HCT116 (cell line): ENCODE measurements around the gene ZNF792. TPM values are rescaled to one million over a fixed set of nuclear protein-coding genes. Genes with fewer than 3 reads are reported as not detected.
A peak's percentile ranks its signal among the peaks of the same experiment; 100 is the strongest.

Source experiments
- ATAC-seq: fragments of 200-7000 bp; cut with Tn5 transposase; 2 replicates; pipeline ENCODE4 v1.9.1; 2020; ENCODE audit warnings: mild to moderate bottlenecking, moderate library complexity
- BruUV-seq: library from RNA; stranded (reverse); fragments of 400-500 nt; replicated peaks from 2 replicates; lab custom pipeline; 2021; lab: Mats Ljungman, UMichigan
- CTCF ChIA-PET: fragments of 300-600 bp; sonication (Branson Sonifier 250); formaldehyde crosslinking; loops from one replicate; lab custom pipeline; 2021; ENCODE audit warnings: antibody characterized with exemption; lab: Charles Lee
- POLR2A ChIA-PET: fragments of 300-600, 350-600 bp; sonication (Branson Sonifier 250); formaldehyde crosslinking; loops from one replicate; lab custom pipeline; 2021; ENCODE audit warnings: antibody characterized with exemption; lab: Charles Lee
- RAD21 ChIA-PET, 2 experiments: fragments of 300-600 bp; sonication (Branson Sonifier 250); formaldehyde crosslinking; loops; one replicate each; lab custom pipeline; 2023; ENCODE audit warnings: low total read pairs in 2 of 2; ENCODE audit not compliant: uncharacterized antibody in 2 of 2, unreplicated experiment in 2 of 2, low non-redundant PET in 1 of 2; lab: Charles Lee
- DNase-seq: peaks from one replicate; pipeline ENCODE4 v3.0.0-alpha.2; 2010; ENCODE audit warnings: low read depth, low spot score
- H2AFZ ChIP-seq: fragments of 200-600 bp; shearing (Covaris generic), sonication (generic); 2 replicates; pipeline ENCODE4 v1.6.1; 2017; ENCODE audit warnings: low read depth, mixed run types, mixed read lengths, antibody characterized with exemption, low read length; ENCODE audit not compliant: poor library complexity, severe bottlenecking
- H3K27ac ChIP-seq: 2 replicates; pipeline ENCODE4 v1.5.1; 2012; ENCODE audit warnings: low read depth, low read length
- H3K27me3 ChIP-seq: fragments of 200-600 bp; sonication (generic); 2 replicates; pipeline ENCODE4 v1.6.1; 2016; ENCODE audit warnings: mixed run types, low read length, mixed read lengths; ENCODE audit not compliant: insufficient read depth
- H3K36me3 ChIP-seq, 2 experiments: fragments of 200-500 bp in 1 of 2; fragments of 200-600 bp in 1 of 2; sonication (Bioruptor generic) in 1 of 2; sonication (generic) in 1 of 2; 2 replicates each; pipeline versions ENCODE4 v1.5.1 to v1.6.1; 2014 to 2016; ENCODE audit warnings: low read length in 2 of 2, inconsistent platforms in 1 of 2, mixed read lengths in 1 of 2, mixed run types in 1 of 2; ENCODE audit not compliant: insufficient read depth in 2 of 2, control insufficient read depth in 1 of 2
- H3K4me1 ChIP-seq, 2 experiments: fragments of 200-600 bp in 1 of 2; sonication (generic) in 1 of 2; 2 replicates each; pipeline versions ENCODE4 v1.5.1 to v1.6.1; 2012 to 2017; ENCODE audit warnings: low read length in 2 of 2, inconsistent platforms in 1 of 2, mild to moderate bottlenecking in 1 of 2, mixed read lengths in 1 of 2, mixed run types in 1 of 2, moderate library complexity in 1 of 2; ENCODE audit not compliant: insufficient read depth in 2 of 2, control insufficient read depth in 1 of 2
- H3K4me2 ChIP-seq: fragments of 200-600 bp; sonication (generic); 2 replicates; pipeline ENCODE4 v1.6.1; 2017; ENCODE audit warnings: mixed run types, low read length, mixed read lengths
- H3K4me3 ChIP-seq, 2 experiments: fragments of 200-600 bp in 1 of 2; sonication (generic) in 1 of 2; replicated peaks in 1 of 2; 2 replicates each; pipeline ENCODE4 v1.5.1; 2011 to 2016; ENCODE audit warnings: low read length in 2 of 2, control low read depth in 1 of 2, low read depth in 1 of 2, mild to moderate bottlenecking in 1 of 2, mixed read lengths in 1 of 2, mixed run types in 1 of 2
- H3K79me2 ChIP-seq: fragments of 200-600 bp; sonication (generic); 2 replicates; pipeline ENCODE4 v1.6.1; 2017; ENCODE audit warnings: mild to moderate bottlenecking, mixed run types, low read length, moderate library complexity, mixed read lengths; ENCODE audit not compliant: insufficient read depth
- H3K9ac ChIP-seq: fragments of 200-600 bp; sonication (generic); 2 replicates; pipeline ENCODE4 v1.6.1; 2016; ENCODE audit warnings: low read length, mixed read lengths
- H3K9me2 ChIP-seq: fragments of 200-600 bp; sonication (generic), shearing (Covaris generic); 2 replicates; pipeline ENCODE4 v1.6.1; 2017; ENCODE audit warnings: mixed run types, mild to moderate bottlenecking, moderate library complexity; ENCODE audit not compliant: insufficient read depth
- H3K9me3 ChIP-seq, 2 experiments: fragments of 200-500 bp in 1 of 2; fragments of 200-600 bp in 1 of 2; sonication (Bioruptor generic) in 1 of 2; sonication (generic) in 1 of 2; 2 replicates each; pipeline ENCODE4 v1.6.1; 2014 to 2017; ENCODE audit warnings: low read length in 2 of 2, mixed read lengths in 2 of 2, inconsistent platforms in 1 of 2, low read depth in 1 of 2, mild to moderate bottlenecking in 1 of 2, mixed run types in 1 of 2, moderate library complexity in 1 of 2; ENCODE audit not compliant: control insufficient read depth in 1 of 2, insufficient read depth in 1 of 2
- H4K20me1 ChIP-seq: fragments of 200-600 bp; sonication (generic), shearing (Covaris generic); 2 replicates; pipeline ENCODE4 v1.6.1; 2017; ENCODE audit warnings: mixed run types, mild to moderate bottlenecking, moderate library complexity; ENCODE audit not compliant: insufficient read depth
- CBX3 ChIP-seq: IDR thresholded peaks from 2 replicates; pipeline ENCODE4 v1.6.1; 2012; ENCODE audit warnings: low read depth
- CEBPB ChIP-seq: IDR thresholded peaks from 2 replicates; pipeline ENCODE4 v1.6.1; 2012; ENCODE audit warnings: low read depth
- ELF1 ChIP-seq: IDR thresholded peaks from 2 replicates; pipeline ENCODE4 v1.6.1; 2012; ENCODE audit warnings: low read depth, borderline replicate concordance
- EZH2phosphoT487 ChIP-seq: fragments of 200-600 bp; IDR thresholded peaks from 2 replicates; pipeline ENCODE4 v1.6.1; 2018; ENCODE audit warnings: antibody characterized with exemption, borderline replicate concordance
- FOSL1 ChIP-seq: IDR thresholded peaks from 2 replicates; pipeline ENCODE4 v1.6.1; 2012; ENCODE audit warnings: low read depth
- POLR2A ChIP-seq: IDR thresholded peaks from 2 replicates; pipeline ENCODE4 v1.7.0; 2011; ENCODE audit warnings: borderline replicate concordance; ENCODE audit not compliant: insufficient read depth, insufficient read length; ENCODE audit errors: extremely low read depth
- SIN3A ChIP-seq: IDR thresholded peaks from 2 replicates; pipeline ENCODE4 v1.6.1; 2012; ENCODE audit warnings: low read depth
- SP1 ChIP-seq: IDR thresholded peaks from 2 replicates; pipeline ENCODE4 v1.6.1; 2012; ENCODE audit warnings: low read depth
- SRF ChIP-seq: IDR thresholded peaks from 2 replicates; pipeline ENCODE4 v1.6.1; 2012; ENCODE audit warnings: low read depth
- ZFX ChIP-seq: fragments of 450-650 bp; IDR thresholded peaks from 2 replicates; pipeline ENCODE4 v1.6.1; 2017
- ZNF274 ChIP-seq: fragments of 200-500 bp; sonication (Bioruptor generic); IDR thresholded peaks from 2 replicates; pipeline ENCODE4 v1.6.1; 2014; ENCODE audit warnings: mild to moderate bottlenecking, low read depth, low read length, inconsistent platforms
- intact Hi-C: fragments of 100-400 bp; cut with micrococcal nuclease; formaldehyde crosslinking; loops from 2 replicates; pipeline ENCODE4 v1.10.0; 2022
- total RNA-seq: library from RNA; stranded (reverse); gene quantifications from one replicate; pipeline ENCODE4 v1.2.1, GENCODE V29; 2021; ENCODE audit not compliant: unreplicated experiment
- TF ChIP-seq, protein P1 (sequence below), 3 experiments: fragments of 200-600 bp in 1 of 3; sonication (generic) in 1 of 3; IDR thresholded peaks in 2 of 3; conservative IDR thresholded peaks in 1 of 3; 2 replicates each; pipeline ENCODE4 v1.5.1; 2012 to 2017; ENCODE audit warnings: low read depth in 2 of 3, low read length in 2 of 3, antibody characterized with exemption in 1 of 3, borderline replicate concordance in 1 of 3, control low read depth in 1 of 3, mild to moderate bottlenecking in 1 of 3, mixed read lengths in 1 of 3, mixed run types in 1 of 3, moderate library complexity in 1 of 3; ENCODE audit not compliant: insufficient read depth in 1 of 3
- TF ChIP-seq, protein P2 (sequence below): IDR thresholded peaks from 2 replicates; pipeline ENCODE4 v1.6.1; 2011; ENCODE audit warnings: mild to moderate bottlenecking, low read length, moderate library complexity; ENCODE audit not compliant: insufficient replicate concordance; ENCODE audit errors: extremely low read depth

Gene ZNF792
- total RNA-seq, 1 experiment from 2014 or later, result 3.6 TPM

DNA sequence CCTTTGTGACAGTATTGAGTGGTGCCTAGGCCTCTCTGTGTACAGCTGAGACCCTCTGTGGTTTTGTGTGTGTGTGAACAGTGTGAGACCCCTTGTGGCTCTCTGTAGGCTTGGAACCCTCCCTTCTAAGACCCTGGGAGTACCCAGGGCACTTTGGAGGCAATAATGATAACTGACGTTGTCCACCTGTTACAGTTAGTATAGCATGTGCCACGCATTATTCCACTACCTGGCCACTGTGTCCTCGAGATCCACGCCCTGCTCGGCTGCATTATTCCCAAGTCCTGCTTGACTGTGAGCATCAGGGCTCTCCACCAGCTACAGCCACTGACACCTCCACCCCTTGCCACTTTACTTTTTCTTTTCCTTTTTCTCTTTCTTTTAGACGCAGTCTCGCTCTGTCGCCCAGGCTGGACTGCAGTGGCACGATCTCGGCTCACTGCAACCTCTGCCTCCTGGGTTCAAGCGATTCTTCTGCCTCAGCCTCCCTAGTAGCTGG is 38.1 kb upstream of the ZNF792 start:
- POLR2A ChIA-PET, result interaction anchor here (0.6 to 0.7 kb wide), 2 partner anchors 108 to 659 kb away, joined by 3 read pairs; no protein-coding TSS in a partner anchor
- no peaks in the 10 kb centered on the region for H3K27me3 ChIP-seq
- peaks cover 49% of the 10 kb centered on the region for H3K79me2 ChIP-seq
- H3K4me2 ChIP-seq, result peak overlapping the region; percentile 90; the same call in 1 of the 2 replicates
- no peak overlapping the region for H3K4me3 ChIP-seq
- H3K27ac ChIP-seq, result no peak overlapping the region
- no peak overlapping the region for H2AFZ ChIP-seq
- H3K36me3 ChIP-seq, result peaks cover 0 to 7% of the 10 kb centered on the region in 2 experiments; a peak in 3 of 4 replicates
- BruUV-seq, result no TSS peak
- DNase-seq (no peak), ATAC-seq (no peak)
- H3K4me1 ChIP-seq, result peaks cover 14 to 26% of the 10 kb centered on the region in 2 experiments; a peak in 3 of 4 replicates
- intact Hi-C loops, result no loop called here
- RAD21 ChIA-PET, result no interaction called here
- CTCF ChIA-PET, result interaction anchor here (1.3 kb wide), 1 partner anchor 15 kb away, joined by 3 read pairs; no protein-coding TSS in a partner anchor
- TF ChIP-seq, protein P1, sequence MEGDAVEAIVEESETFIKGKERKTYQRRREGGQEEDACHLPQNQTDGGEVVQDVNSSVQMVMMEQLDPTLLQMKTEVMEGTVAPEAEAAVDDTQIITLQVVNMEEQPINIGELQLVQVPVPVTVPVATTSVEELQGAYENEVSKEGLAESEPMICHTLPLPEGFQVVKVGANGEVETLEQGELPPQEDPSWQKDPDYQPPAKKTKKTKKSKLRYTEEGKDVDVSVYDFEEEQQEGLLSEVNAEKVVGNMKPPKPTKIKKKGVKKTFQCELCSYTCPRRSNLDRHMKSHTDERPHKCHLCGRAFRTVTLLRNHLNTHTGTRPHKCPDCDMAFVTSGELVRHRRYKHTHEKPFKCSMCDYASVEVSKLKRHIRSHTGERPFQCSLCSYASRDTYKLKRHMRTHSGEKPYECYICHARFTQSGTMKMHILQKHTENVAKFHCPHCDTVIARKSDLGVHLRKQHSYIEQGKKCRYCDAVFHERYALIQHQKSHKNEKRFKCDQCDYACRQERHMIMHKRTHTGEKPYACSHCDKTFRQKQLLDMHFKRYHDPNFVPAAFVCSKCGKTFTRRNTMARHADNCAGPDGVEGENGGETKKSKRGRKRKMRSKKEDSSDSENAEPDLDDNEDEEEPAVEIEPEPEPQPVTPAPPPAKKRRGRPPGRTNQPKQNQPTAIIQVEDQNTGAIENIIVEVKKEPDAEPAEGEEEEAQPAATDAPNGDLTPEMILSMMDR (IDR thresholded peaks at IDR 0.05 in 2 of 3, conservative IDR thresholded peaks at IDR 0.05 in 1 of 3; ENCODE audit: borderline replicate concordance in 1 of 3, insufficient read depth in 1 of 3, low read depth in 2 of 3, low read length in 2 of 3), result no peak
- TF ChIP-seq SIN3A (no peak), CEBPB (no peak), ELF1 (no peak), ZFX (no peak), CBX3 (no peak), SP1 (no peak), ZNF274 (no peak), SRF (no peak), FOSL1 (no peak), EZH2phosphoT487 (no peak), POLR2A (no peak)
- TF ChIP-seq, protein P2, sequence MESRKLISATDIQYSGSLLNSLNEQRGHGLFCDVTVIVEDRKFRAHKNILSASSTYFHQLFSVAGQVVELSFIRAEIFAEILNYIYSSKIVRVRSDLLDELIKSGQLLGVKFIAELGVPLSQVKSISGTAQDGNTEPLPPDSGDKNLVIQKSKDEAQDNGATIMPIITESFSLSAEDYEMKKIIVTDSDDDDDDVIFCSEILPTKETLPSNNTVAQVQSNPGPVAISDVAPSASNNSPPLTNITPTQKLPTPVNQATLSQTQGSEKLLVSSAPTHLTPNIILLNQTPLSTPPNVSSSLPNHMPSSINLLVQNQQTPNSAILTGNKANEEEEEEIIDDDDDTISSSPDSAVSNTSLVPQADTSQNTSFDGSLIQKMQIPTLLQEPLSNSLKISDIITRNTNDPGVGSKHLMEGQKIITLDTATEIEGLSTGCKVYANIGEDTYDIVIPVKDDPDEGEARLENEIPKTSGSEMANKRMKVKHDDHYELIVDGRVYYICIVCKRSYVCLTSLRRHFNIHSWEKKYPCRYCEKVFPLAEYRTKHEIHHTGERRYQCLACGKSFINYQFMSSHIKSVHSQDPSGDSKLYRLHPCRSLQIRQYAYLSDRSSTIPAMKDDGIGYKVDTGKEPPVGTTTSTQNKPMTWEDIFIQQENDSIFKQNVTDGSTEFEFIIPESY, result no peak
- H3K9ac ChIP-seq, result no peak overlapping the region
- no peaks in the 10 kb centered on the region for H3K9me3 ChIP-seq
- H3K9me2 ChIP-seq, result no peaks in the 10 kb centered on the region
- H4K20me1 ChIP-seq, result no peaks in the 10 kb centered on the region
